HCT116 (cell line): Measurements from ENCODE around the gene TBX2. TPM values are rescaled to one million over a fixed set of nuclear protein-coding genes. Genes with fewer than 3 reads are reported as not detected.

Experiments used
- ATAC-seq: fragments of 200-7000 bp; cut with Tn5 transposase; 2 replicates; pipeline ENCODE4 v1.9.1; 2020; ENCODE audit warnings: mild to moderate bottlenecking, moderate library complexity
- BruUV-seq: library from RNA; stranded (reverse); fragments of 400-500 nt; replicated peaks from 2 replicates; lab custom pipeline; 2021; lab: Mats Ljungman, UMichigan
- CTCF ChIA-PET: fragments of 300-600 bp; sonication (Branson Sonifier 250); formaldehyde crosslinking; loops from one replicate; lab custom pipeline; 2021; ENCODE audit warnings: antibody characterized with exemption; lab: Charles Lee
- POLR2A ChIA-PET: fragments of 300-600, 350-600 bp; sonication (Branson Sonifier 250); formaldehyde crosslinking; loops from one replicate; lab custom pipeline; 2021; ENCODE audit warnings: antibody characterized with exemption; lab: Charles Lee
- RAD21 ChIA-PET, 2 experiments: fragments of 300-600 bp; sonication (Branson Sonifier 250); formaldehyde crosslinking; loops; one replicate each; lab custom pipeline; 2023; ENCODE audit warnings: low total read pairs in 2 of 2; ENCODE audit not compliant: uncharacterized antibody in 2 of 2, unreplicated experiment in 2 of 2, low non-redundant PET in 1 of 2; lab: Charles Lee
- DNase-seq: peaks from one replicate; pipeline ENCODE4 v3.0.0-alpha.2; 2010; ENCODE audit warnings: low read depth, low spot score
- H2AFZ ChIP-seq: fragments of 200-600 bp; shearing (Covaris generic), sonication (generic); 2 replicates; pipeline ENCODE4 v1.6.1; 2017; ENCODE audit warnings: low read depth, mixed run types, mixed read lengths, antibody characterized with exemption, low read length; ENCODE audit not compliant: poor library complexity, severe bottlenecking
- H3K27ac ChIP-seq: 2 replicates; pipeline ENCODE4 v1.5.1; 2012; ENCODE audit warnings: low read depth, low read length
- H3K27me3 ChIP-seq: fragments of 200-600 bp; sonication (generic); 2 replicates; pipeline ENCODE4 v1.6.1; 2016; ENCODE audit warnings: mixed run types, low read length, mixed read lengths; ENCODE audit not compliant: insufficient read depth
- H3K36me3 ChIP-seq, 2 experiments: fragments of 200-500 bp in 1 of 2; fragments of 200-600 bp in 1 of 2; sonication (Bioruptor generic) in 1 of 2; sonication (generic) in 1 of 2; 2 replicates each; pipeline versions ENCODE4 v1.5.1 to v1.6.1; 2014 to 2016; ENCODE audit warnings: low read length in 2 of 2, inconsistent platforms in 1 of 2, mixed read lengths in 1 of 2, mixed run types in 1 of 2; ENCODE audit not compliant: insufficient read depth in 2 of 2, control insufficient read depth in 1 of 2
- H3K4me1 ChIP-seq, 2 experiments: fragments of 200-600 bp in 1 of 2; sonication (generic) in 1 of 2; 2 replicates each; pipeline versions ENCODE4 v1.5.1 to v1.6.1; 2012 to 2017; ENCODE audit warnings: low read length in 2 of 2, inconsistent platforms in 1 of 2, mild to moderate bottlenecking in 1 of 2, mixed read lengths in 1 of 2, mixed run types in 1 of 2, moderate library complexity in 1 of 2; ENCODE audit not compliant: insufficient read depth in 2 of 2, control insufficient read depth in 1 of 2
- H3K4me2 ChIP-seq: fragments of 200-600 bp; sonication (generic); 2 replicates; pipeline ENCODE4 v1.6.1; 2017; ENCODE audit warnings: mixed run types, low read length, mixed read lengths
- H3K4me3 ChIP-seq, 2 experiments: fragments of 200-600 bp in 1 of 2; sonication (generic) in 1 of 2; replicated peaks in 1 of 2; 2 replicates each; pipeline ENCODE4 v1.5.1; 2011 to 2016; ENCODE audit warnings: low read length in 2 of 2, control low read depth in 1 of 2, low read depth in 1 of 2, mild to moderate bottlenecking in 1 of 2, mixed read lengths in 1 of 2, mixed run types in 1 of 2
- H3K79me2 ChIP-seq: fragments of 200-600 bp; sonication (generic); 2 replicates; pipeline ENCODE4 v1.6.1; 2017; ENCODE audit warnings: mild to moderate bottlenecking, mixed run types, low read length, moderate library complexity, mixed read lengths; ENCODE audit not compliant: insufficient read depth
- H3K9ac ChIP-seq: fragments of 200-600 bp; sonication (generic); 2 replicates; pipeline ENCODE4 v1.6.1; 2016; ENCODE audit warnings: low read length, mixed read lengths
- H3K9me2 ChIP-seq: fragments of 200-600 bp; sonication (generic), shearing (Covaris generic); 2 replicates; pipeline ENCODE4 v1.6.1; 2017; ENCODE audit warnings: mixed run types, mild to moderate bottlenecking, moderate library complexity; ENCODE audit not compliant: insufficient read depth
- H3K9me3 ChIP-seq, 2 experiments: fragments of 200-500 bp in 1 of 2; fragments of 200-600 bp in 1 of 2; sonication (Bioruptor generic) in 1 of 2; sonication (generic) in 1 of 2; 2 replicates each; pipeline ENCODE4 v1.6.1; 2014 to 2017; ENCODE audit warnings: low read length in 2 of 2, mixed read lengths in 2 of 2, inconsistent platforms in 1 of 2, low read depth in 1 of 2, mild to moderate bottlenecking in 1 of 2, mixed run types in 1 of 2, moderate library complexity in 1 of 2; ENCODE audit not compliant: control insufficient read depth in 1 of 2, insufficient read depth in 1 of 2
- H4K20me1 ChIP-seq: fragments of 200-600 bp; sonication (generic), shearing (Covaris generic); 2 replicates; pipeline ENCODE4 v1.6.1; 2017; ENCODE audit warnings: mixed run types, mild to moderate bottlenecking, moderate library complexity; ENCODE audit not compliant: insufficient read depth
- CBX3 ChIP-seq: IDR thresholded peaks from 2 replicates; pipeline ENCODE4 v1.6.1; 2012; ENCODE audit warnings: low read depth
- CEBPB ChIP-seq: IDR thresholded peaks from 2 replicates; pipeline ENCODE4 v1.6.1; 2012; ENCODE audit warnings: low read depth
- EZH2phosphoT487 ChIP-seq: fragments of 200-600 bp; IDR thresholded peaks from 2 replicates; pipeline ENCODE4 v1.6.1; 2018; ENCODE audit warnings: antibody characterized with exemption, borderline replicate concordance
- FOSL1 ChIP-seq: IDR thresholded peaks from 2 replicates; pipeline ENCODE4 v1.6.1; 2012; ENCODE audit warnings: low read depth
- POLR2A ChIP-seq: IDR thresholded peaks from 2 replicates; pipeline ENCODE4 v1.7.0; 2011; ENCODE audit warnings: borderline replicate concordance; ENCODE audit not compliant: insufficient read depth, insufficient read length; ENCODE audit errors: extremely low read depth
- RAD21 ChIP-seq: IDR thresholded peaks from 2 replicates; pipeline ENCODE4 v1.6.1; 2012; ENCODE audit warnings: low read depth, mild to moderate bottlenecking
- SP1 ChIP-seq: IDR thresholded peaks from 2 replicates; pipeline ENCODE4 v1.6.1; 2012; ENCODE audit warnings: low read depth
- YY1 ChIP-seq: IDR thresholded peaks from 2 replicates; pipeline ENCODE4 v1.6.1; 2011; ENCODE audit warnings: low read length, low read depth, moderate library complexity, mild to moderate bottlenecking; ENCODE audit not compliant: insufficient replicate concordance; ENCODE audit errors: extremely low read depth
- ZFX ChIP-seq: fragments of 450-650 bp; IDR thresholded peaks from 2 replicates; pipeline ENCODE4 v1.6.1; 2017
- ZNF274 ChIP-seq: fragments of 200-500 bp; sonication (Bioruptor generic); IDR thresholded peaks from 2 replicates; pipeline ENCODE4 v1.6.1; 2014; ENCODE audit warnings: mild to moderate bottlenecking, low read depth, low read length, inconsistent platforms
- intact Hi-C: fragments of 100-400 bp; cut with micrococcal nuclease; formaldehyde crosslinking; loops from 2 replicates; pipeline ENCODE4 v1.10.0; 2022
- total RNA-seq: library from RNA; stranded (reverse); gene quantifications from one replicate; pipeline ENCODE4 v1.2.1, GENCODE V29; 2021; ENCODE audit not compliant: unreplicated experiment
- TF ChIP-seq, protein P1 (sequence below), 3 experiments: fragments of 200-600 bp in 1 of 3; sonication (generic) in 1 of 3; IDR thresholded peaks in 2 of 3; conservative IDR thresholded peaks in 1 of 3; 2 replicates each; pipeline ENCODE4 v1.5.1; 2012 to 2017; ENCODE audit warnings: low read depth in 2 of 3, low read length in 2 of 3, antibody characterized with exemption in 1 of 3, borderline replicate concordance in 1 of 3, control low read depth in 1 of 3, mild to moderate bottlenecking in 1 of 3, mixed read lengths in 1 of 3, mixed run types in 1 of 3, moderate library complexity in 1 of 3; ENCODE audit not compliant: insufficient read depth in 1 of 3
- TF ChIP-seq, protein P2 (sequence below): IDR thresholded peaks from 2 replicates; pipeline ENCODE4 v1.6.1; 2012

The TBX2 gene
- total RNA-seq, 1 experiment from 2014 or later = 0.71 TPM

DNA sequence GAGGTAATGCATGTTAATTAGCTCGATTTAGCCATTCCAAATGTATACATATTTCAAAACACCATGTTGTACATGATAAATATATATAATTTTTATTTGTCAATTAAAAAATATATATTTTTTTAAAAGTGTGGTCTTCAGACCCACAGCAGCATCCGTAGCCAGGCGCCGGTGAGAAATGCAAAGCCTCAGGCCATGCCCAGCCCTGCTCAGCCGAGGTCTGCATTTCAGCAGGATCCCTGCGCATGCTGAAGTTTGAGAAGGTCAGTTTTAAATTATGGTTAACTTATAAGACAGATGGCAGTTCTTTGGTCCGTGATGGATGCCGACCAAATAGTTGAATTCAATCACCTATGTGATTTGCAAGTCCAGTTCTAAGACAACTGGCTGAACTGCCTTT, 28.0 kb upstream of the TBX2 start:
- Histone ChIP-seq H3K4me1 (no peaks in the 10 kb centered on the region), H3K9me3 (no peaks in the 10 kb centered on the region), H3K79me2 (no peaks in the 10 kb centered on the region), H4K20me1 (no peaks in the 10 kb centered on the region), H3K4me3 (no peak overlapping the region), H3K9me2 (no peaks in the 10 kb centered on the region), H3K9ac (no peak overlapping the region), H2AFZ (no peak overlapping the region), H3K27me3 (no peaks in the 10 kb centered on the region), H3K4me2 (no peak overlapping the region), H3K36me3 (no peaks in the 10 kb centered on the region), H3K27ac (no peak overlapping the region)
- intact Hi-C loops = no loop called here
- RAD21 ChIA-PET = no interaction called here
- CTCF ChIA-PET = no interaction called here
- ATAC-seq = no peak
- BruUV-seq = no TSS peak
- no peak for DNase-seq
- POLR2A ChIA-PET = no interaction called here
- TF ChIP-seq ZFX = no peak
- TF ChIP-seq CBX3 = no peak
- TF ChIP-seq YY1 = no peak
- no peak for TF ChIP-seq POLR2A
- no peak for TF ChIP-seq CEBPB
- TF ChIP-seq SP1 = no peak

DNA sequence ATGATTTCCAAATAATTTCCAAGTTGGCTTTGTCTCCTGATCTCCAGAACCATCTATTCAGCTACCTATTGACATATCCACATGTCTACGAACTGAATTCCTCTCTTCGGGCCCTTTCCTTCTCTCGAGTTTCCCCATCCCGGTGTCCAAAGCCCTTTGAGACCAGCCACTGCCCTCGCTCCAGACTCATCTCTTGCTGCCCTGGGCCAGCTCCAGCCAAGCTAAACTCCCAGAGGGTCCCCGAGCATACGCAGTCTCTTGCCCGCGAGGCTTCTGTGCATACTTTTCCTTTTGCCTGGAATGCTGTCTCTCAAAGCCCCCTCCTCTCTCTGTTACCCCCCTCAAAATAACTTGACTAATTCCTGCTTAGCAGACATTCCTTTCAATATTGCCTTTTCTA, 27.2 kb upstream of the TBX2 start:
- BruUV-seq = no TSS peak
- intact Hi-C loops = no loop called here
- no peak overlapping the region for H3K9ac ChIP-seq
- DNase-seq = no peak
- no peaks in the 10 kb centered on the region for H3K9me3 ChIP-seq
- CTCF ChIA-PET = no interaction called here
- H3K27ac ChIP-seq = no peak overlapping the region
- H3K4me1 ChIP-seq = no peaks in the 10 kb centered on the region
- TF ChIP-seq FOSL1 (no peak), RAD21 (no peak), ZNF274 (no peak), SP1 (no peak), CBX3 (no peak), EZH2phosphoT487 (no peak), POLR2A (no peak), CEBPB (no peak)
- TF ChIP-seq, protein P1, sequence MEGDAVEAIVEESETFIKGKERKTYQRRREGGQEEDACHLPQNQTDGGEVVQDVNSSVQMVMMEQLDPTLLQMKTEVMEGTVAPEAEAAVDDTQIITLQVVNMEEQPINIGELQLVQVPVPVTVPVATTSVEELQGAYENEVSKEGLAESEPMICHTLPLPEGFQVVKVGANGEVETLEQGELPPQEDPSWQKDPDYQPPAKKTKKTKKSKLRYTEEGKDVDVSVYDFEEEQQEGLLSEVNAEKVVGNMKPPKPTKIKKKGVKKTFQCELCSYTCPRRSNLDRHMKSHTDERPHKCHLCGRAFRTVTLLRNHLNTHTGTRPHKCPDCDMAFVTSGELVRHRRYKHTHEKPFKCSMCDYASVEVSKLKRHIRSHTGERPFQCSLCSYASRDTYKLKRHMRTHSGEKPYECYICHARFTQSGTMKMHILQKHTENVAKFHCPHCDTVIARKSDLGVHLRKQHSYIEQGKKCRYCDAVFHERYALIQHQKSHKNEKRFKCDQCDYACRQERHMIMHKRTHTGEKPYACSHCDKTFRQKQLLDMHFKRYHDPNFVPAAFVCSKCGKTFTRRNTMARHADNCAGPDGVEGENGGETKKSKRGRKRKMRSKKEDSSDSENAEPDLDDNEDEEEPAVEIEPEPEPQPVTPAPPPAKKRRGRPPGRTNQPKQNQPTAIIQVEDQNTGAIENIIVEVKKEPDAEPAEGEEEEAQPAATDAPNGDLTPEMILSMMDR (IDR thresholded peaks at IDR 0.05 in 2 of 3, conservative IDR thresholded peaks at IDR 0.05 in 1 of 3; ENCODE audit: borderline replicate concordance in 1 of 3, insufficient read depth in 1 of 3, low read depth in 2 of 3, low read length in 2 of 3) = no peak
- TF ChIP-seq, protein P2, sequence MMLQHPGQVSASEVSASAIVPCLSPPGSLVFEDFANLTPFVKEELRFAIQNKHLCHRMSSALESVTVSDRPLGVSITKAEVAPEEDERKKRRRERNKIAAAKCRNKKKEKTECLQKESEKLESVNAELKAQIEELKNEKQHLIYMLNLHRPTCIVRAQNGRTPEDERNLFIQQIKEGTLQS = no peak
- no peak overlapping the region for H3K4me2 ChIP-seq
- ATAC-seq = no peak
- H3K79me2 ChIP-seq = no peaks in the 10 kb centered on the region
- no peaks in the 10 kb centered on the region for H4K20me1 ChIP-seq
- no peaks in the 10 kb centered on the region for H3K27me3 ChIP-seq
- RAD21 ChIA-PET = no interaction called here
- no peak overlapping the region for H2AFZ ChIP-seq
- H3K36me3 ChIP-seq = no peaks in the 10 kb centered on the region
- no peaks in the 10 kb centered on the region for H3K9me2 ChIP-seq
- H3K4me3 ChIP-seq = no peak overlapping the region
- POLR2A ChIA-PET = no interaction called here
